ENCODE measurements around the gene CDKN3.
A peak's percentile ranks its signal among the peaks of the same experiment; 100 is the strongest.

Gene CDKN3

GRCh38 chr14:54396493-54397335, at the start of gene CDKN3:
TSS of gene CDKN3 (plus strand) at chr14:54397007. CDS start at chr14:54397069, 62 bp downstream.
- peak; percentile 99 for DNase-seq

- no peak for DNase-seq
Measured at GRCh38 chr14:54347044-54347443, 49.8 kb upstream of the CDKN3 start.

- DNase-seq: peak; percentile 72
Measured at GRCh38 chr14:54348001-54348611, 48.7 kb upstream of the CDKN3 start.

- DNase-seq: peak; percentile 3
Measured at GRCh38 chr14:54348923-54349620, 47.7 kb upstream of the CDKN3 start.

GRCh38 chr14:54349713-54350112, 47.1 kb upstream of the CDKN3 start:
- DNase-seq: no peak

- DNase-seq: no peak
Measured at GRCh38 chr14:54350203-54350602, 46.6 kb upstream of the CDKN3 start.

GRCh38 chr14:54353266-54353665, 43.5 kb upstream of the CDKN3 start:
- DNase-seq: no peak

GRCh38 chr14:54353694-54354093, 43.1 kb upstream of the CDKN3 start:
- no peak for DNase-seq

- peak; percentile 6 for DNase-seq
Measured at GRCh38 chr14:54354096-54354495, 42.7 kb upstream of the CDKN3 start.

- no peak for DNase-seq
Measured at GRCh38 chr14:54354968-54355641, 41.7 kb upstream of the CDKN3 start.

GRCh38 chr14:54355698-54356097, 41.1 kb upstream of the CDKN3 start:
- DNase-seq: no peak

GRCh38 chr14:54356172-54356571, 40.6 kb upstream of the CDKN3 start:
- no peak for DNase-seq

GRCh38 chr14:54360667-54361066, 36.1 kb upstream of the CDKN3 start:
- DNase-seq: no peak

GRCh38 chr14:54362089-54362504, 34.7 kb upstream of the CDKN3 start:
- DNase-seq: no peak

GRCh38 chr14:54362759-54363437, 33.9 kb upstream of the CDKN3 start:
- DNase-seq: no peak

GRCh38 chr14:54364555-54365415, 32.0 kb upstream of the CDKN3 start:
- DNase-seq: no peak

- DNase-seq: peak; percentile 4
Measured at GRCh38 chr14:54366736-54367735, 29.8 kb upstream of the CDKN3 start.

- DNase-seq: no peak
Measured at GRCh38 chr14:54368291-54368690, 28.5 kb upstream of the CDKN3 start.

GRCh38 chr14:54369343-54369742, 27.5 kb upstream of the CDKN3 start:
- DNase-seq: no peak
